Measurements from ENCODE around the gene TMED8.
A peak's percentile ranks its signal among the peaks of the same experiment; 100 is the strongest.

- no peak for TF ChIP-seq EZH2 (IDR thresholded peaks at IDR 0.05; ENCODE audit: low read length)
- TF ChIP-seq, protein P1, sequence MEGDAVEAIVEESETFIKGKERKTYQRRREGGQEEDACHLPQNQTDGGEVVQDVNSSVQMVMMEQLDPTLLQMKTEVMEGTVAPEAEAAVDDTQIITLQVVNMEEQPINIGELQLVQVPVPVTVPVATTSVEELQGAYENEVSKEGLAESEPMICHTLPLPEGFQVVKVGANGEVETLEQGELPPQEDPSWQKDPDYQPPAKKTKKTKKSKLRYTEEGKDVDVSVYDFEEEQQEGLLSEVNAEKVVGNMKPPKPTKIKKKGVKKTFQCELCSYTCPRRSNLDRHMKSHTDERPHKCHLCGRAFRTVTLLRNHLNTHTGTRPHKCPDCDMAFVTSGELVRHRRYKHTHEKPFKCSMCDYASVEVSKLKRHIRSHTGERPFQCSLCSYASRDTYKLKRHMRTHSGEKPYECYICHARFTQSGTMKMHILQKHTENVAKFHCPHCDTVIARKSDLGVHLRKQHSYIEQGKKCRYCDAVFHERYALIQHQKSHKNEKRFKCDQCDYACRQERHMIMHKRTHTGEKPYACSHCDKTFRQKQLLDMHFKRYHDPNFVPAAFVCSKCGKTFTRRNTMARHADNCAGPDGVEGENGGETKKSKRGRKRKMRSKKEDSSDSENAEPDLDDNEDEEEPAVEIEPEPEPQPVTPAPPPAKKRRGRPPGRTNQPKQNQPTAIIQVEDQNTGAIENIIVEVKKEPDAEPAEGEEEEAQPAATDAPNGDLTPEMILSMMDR (optimal IDR thresholded peaks at IDR 0.05 in 1 of 3, IDR thresholded peaks at IDR 0.05 in 1 of 3, conservative IDR thresholded peaks at IDR 0.05 in 1 of 3; ENCODE audit: extremely low read depth in 1 of 3, insufficient read depth in 2 of 3, low read length in 3 of 3): peak in 2 of 3 experiments; percentile 22 to 37
These were observed 56.5 kb downstream of the TMED8 start, which contains the start of gene POMT2 for GRCh38 chr14:77320238-77320935.

Measured in keratinocyte (primary cell).